ENCODE data around the gene IGFL4.

GRCh38 chr19:46025835-46026234, 15.0 kb downstream of the IGFL4 start:
- TF ChIP-seq CTCF (IDR thresholded peaks at IDR 0.05) (no peak), POLR2A (IDR thresholded peaks at IDR 0.05) (no peak)

Measured in testis (tissue), 2 donors.